ENCODE data around the gene VAX1.

VAX1 gene

GRCh38 chr10:117140525-117140902 lies 2.4 kb upstream of the VAX1 start:
- Histone ChIP-seq H3K9me3 (ENCODE audit: insufficient read depth, low read length) (no peaks in the 10 kb centered on the region), H3K9me2 (replicated peaks; ENCODE audit: insufficient read depth, low read length) (no peaks in the 10 kb centered on the region), H3K9ac (ENCODE audit: low read length) (no peak overlapping the region), H3K79me2 (ENCODE audit: insufficient read depth, low read length) (no peaks in the 10 kb centered on the region), H3K27ac (ENCODE audit: low read depth, low read length) (no peak overlapping the region), H3K4me3 (ENCODE audit: insufficient read depth, low read length, poor library complexity, severe bottlenecking) (no peak overlapping the region), H3K4me2 (ENCODE audit: low read depth, low read length, poor library complexity, severe bottlenecking) (no peak overlapping the region), H3K36me3 (ENCODE audit: low read length) (no peaks in the 10 kb centered on the region), H3K27me3 (ENCODE audit: low read length) (no peaks in the 10 kb centered on the region), H3F3A (ENCODE audit: insufficient read depth) (no peaks in the 10 kb centered on the region), H2AFZ (ENCODE audit: low read depth, low read length, severe bottlenecking) (no peak overlapping the region), H4K20me1 (ENCODE audit: low read depth, low read length) (no peaks in the 10 kb centered on the region)
- TF ChIP-seq EZH2phosphoT487 (conservative IDR thresholded peaks at IDR 0.05; ENCODE audit: low read length) (no peak), CTCF (IDR thresholded peaks at IDR 0.05; ENCODE audit: insufficient read depth, low read length, poor library complexity, severe bottlenecking) (no peak)

GRCh38 chr10:117139581-117140524 lies 1.8 kb upstream of the VAX1 start:
- no peak overlapping the region for H3K4me2 ChIP-seq (ENCODE audit: low read depth, low read length, poor library complexity, severe bottlenecking)
- H2AFZ ChIP-seq (ENCODE audit: low read depth, low read length, severe bottlenecking), result no peak overlapping the region
- H3K27ac ChIP-seq (ENCODE audit: low read depth, low read length), result no peak overlapping the region
- H3K79me2 ChIP-seq (ENCODE audit: insufficient read depth, low read length), result no peaks in the 10 kb centered on the region
- TF ChIP-seq CTCF (IDR thresholded peaks at IDR 0.05; ENCODE audit: insufficient read depth, low read length, poor library complexity, severe bottlenecking), result no peak
- no peak for TF ChIP-seq EZH2phosphoT487 (conservative IDR thresholded peaks at IDR 0.05; ENCODE audit: low read length)
- H3K27me3 ChIP-seq (ENCODE audit: low read length), result no peaks in the 10 kb centered on the region
- H3K9ac ChIP-seq (ENCODE audit: low read length), result no peak overlapping the region
- no peaks in the 10 kb centered on the region for H4K20me1 ChIP-seq (ENCODE audit: low read depth, low read length)
- no peaks in the 10 kb centered on the region for H3F3A ChIP-seq (ENCODE audit: insufficient read depth)
- no peaks in the 10 kb centered on the region for H3K9me3 ChIP-seq (ENCODE audit: insufficient read depth, low read length)
- no peak overlapping the region for H3K4me3 ChIP-seq (ENCODE audit: insufficient read depth, low read length, poor library complexity, severe bottlenecking)
- H3K36me3 ChIP-seq (ENCODE audit: low read length), result no peaks in the 10 kb centered on the region
- no peaks in the 10 kb centered on the region for H3K9me2 ChIP-seq (replicated peaks; ENCODE audit: insufficient read depth, low read length)

GRCh38 chr10:117138838-117139580 lies 939 bp upstream of the VAX1 start:
- Histone ChIP-seq H3K36me3 (ENCODE audit: low read length) (no peaks in the 10 kb centered on the region), H3K4me3 (ENCODE audit: insufficient read depth, low read length, poor library complexity, severe bottlenecking) (no peak overlapping the region), H3F3A (ENCODE audit: insufficient read depth) (no peaks in the 10 kb centered on the region), H3K4me2 (ENCODE audit: low read depth, low read length, poor library complexity, severe bottlenecking) (no peak overlapping the region), H4K20me1 (ENCODE audit: low read depth, low read length) (no peaks in the 10 kb centered on the region), H3K9ac (ENCODE audit: low read length) (no peak overlapping the region), H2AFZ (ENCODE audit: low read depth, low read length, severe bottlenecking) (no peak overlapping the region), H3K27ac (ENCODE audit: low read depth, low read length) (no peak overlapping the region), H3K79me2 (ENCODE audit: insufficient read depth, low read length) (no peaks in the 10 kb centered on the region), H3K27me3 (ENCODE audit: low read length) (no peaks in the 10 kb centered on the region), H3K9me3 (ENCODE audit: insufficient read depth, low read length) (no peaks in the 10 kb centered on the region), H3K9me2 (replicated peaks; ENCODE audit: insufficient read depth, low read length) (no peaks in the 10 kb centered on the region)
- no peak for TF ChIP-seq CTCF (IDR thresholded peaks at IDR 0.05; ENCODE audit: insufficient read depth, low read length, poor library complexity, severe bottlenecking)
- no peak for TF ChIP-seq EZH2phosphoT487 (conservative IDR thresholded peaks at IDR 0.05; ENCODE audit: low read length)
